Liver (tissue), 9 donors: Measurements from ENCODE around the gene DCAF4L1. TPM values are rescaled to one million over a fixed set of nuclear protein-coding genes. Genes with fewer than 3 reads are reported as not detected.

Experiments used
- DNase-seq: peaks from one replicate; pipeline ENCODE4 v3.0.0-alpha.2; 2017; ENCODE audit warnings: low spot score
- H3K27ac ChIP-seq, 2 donors: one replicate each; pipeline ENCODE4 v1.7.0; 2013; ENCODE audit warnings: inconsistent platforms in 2 of 2, low read length in 2 of 2, control low read depth in 1 of 2, low read depth in 1 of 2, mild to moderate bottlenecking in 1 of 2
- H3K27me3 ChIP-seq, 4 donors: one replicate each; pipeline versions ENCODE4 v1.6.1 to v1.7.0; 2013; ENCODE audit warnings: low read length in 3 of 4, inconsistent platforms in 1 of 4, mild to moderate bottlenecking in 1 of 4, moderate library complexity in 1 of 4; ENCODE audit not compliant: control insufficient read depth in 4 of 4, insufficient read depth in 4 of 4
- H3K36me3 ChIP-seq, 4 donors: one replicate each; pipeline versions ENCODE4 v1.6.1 to v1.7.0; 2013; ENCODE audit warnings: low read length in 3 of 4, mild to moderate bottlenecking in 3 of 4, low read depth in 1 of 4, moderate library complexity in 1 of 4; ENCODE audit not compliant: control insufficient read depth in 4 of 4, insufficient read depth in 3 of 4
- H3K4me1 ChIP-seq, 4 donors: one replicate each; pipeline versions ENCODE4 v1.6.1 to v1.7.0; 2013; ENCODE audit warnings: low read length in 3 of 4, mild to moderate bottlenecking in 3 of 4, moderate library complexity in 1 of 4; ENCODE audit not compliant: control insufficient read depth in 4 of 4, insufficient read depth in 4 of 4
- H3K4me3 ChIP-seq, 3 donors: one replicate each; pipeline versions ENCODE4 v1.6.1 to v1.7.0; 2013; ENCODE audit warnings: low read length in 3 of 3, control low read depth in 1 of 3, low read depth in 1 of 3, mild to moderate bottlenecking in 1 of 3
- H3K9ac ChIP-seq, 2 donors: one replicate each; pipeline ENCODE4 v1.7.0; 2013; ENCODE audit warnings: low read length in 2 of 2, mild to moderate bottlenecking in 2 of 2, moderate library complexity in 2 of 2, control low read depth in 1 of 2, low read depth in 1 of 2
- H3K9me3 ChIP-seq, 4 donors: one replicate each; pipeline versions ENCODE4 v1.6.1 to v1.7.0; 2013; ENCODE audit warnings: low read length in 3 of 4; ENCODE audit not compliant: control insufficient read depth in 4 of 4
- ATF3 ChIP-seq: IDR thresholded peaks from 2 replicates; pipeline ENCODE4 v1.6.1; 2016; ENCODE audit warnings: antibody characterized with exemption
- CTCF ChIP-seq: fragments of 150-350 bp; IDR thresholded peaks from 2 replicates; pipeline ENCODE4 v1.5.1; 2017; ENCODE audit warnings: improper control_type of control experiment, low read depth, low read length; ENCODE audit not compliant: missing input control
- EGR1 ChIP-seq, 2 donors: IDR thresholded peaks; 2 replicates each; pipeline ENCODE4 v1.6.1; 2016 to 2018; ENCODE audit warnings: antibody characterized with exemption in 2 of 2, low read depth in 2 of 2
- FOXA2 ChIP-seq: IDR thresholded peaks from 2 replicates; pipeline ENCODE4 v1.6.1; 2016; ENCODE audit warnings: antibody characterized with exemption
- GABPA ChIP-seq, 2 donors: IDR thresholded peaks in 1 of 2; conservative IDR thresholded peaks in 1 of 2; 2 replicates each; pipeline ENCODE4 v1.6.1; 2016; ENCODE audit warnings: antibody characterized with exemption in 2 of 2, mild to moderate bottlenecking in 1 of 2, moderate library complexity in 1 of 2
- HNF4A ChIP-seq, 2 donors: conservative IDR thresholded peaks; 2 replicates each; pipeline ENCODE4 v1.6.1; 2016; ENCODE audit warnings: antibody characterized with exemption in 2 of 2, mild to moderate bottlenecking in 2 of 2
- HNF4G ChIP-seq: IDR thresholded peaks from 2 replicates; pipeline ENCODE4 v1.6.1; 2016; ENCODE audit warnings: antibody characterized with exemption
- JUND ChIP-seq, 2 donors: IDR thresholded peaks; 2 replicates each; pipeline ENCODE4 v1.6.1; 2016; ENCODE audit warnings: antibody characterized with exemption in 2 of 2
- MAX ChIP-seq: IDR thresholded peaks from 2 replicates; pipeline ENCODE4 v1.6.1; 2016; ENCODE audit warnings: antibody characterized with exemption
- NR2F2 ChIP-seq: IDR thresholded peaks from 2 replicates; pipeline ENCODE4 v1.6.1; 2016; ENCODE audit warnings: antibody characterized with exemption
- RAD21 ChIP-seq, 2 donors: IDR thresholded peaks; 2 replicates each; pipeline ENCODE4 v1.6.1; 2016; ENCODE audit warnings: antibody characterized with exemption in 2 of 2, mild to moderate bottlenecking in 2 of 2
- REST ChIP-seq: IDR thresholded peaks from 2 replicates; pipeline ENCODE4 v1.6.1; 2016; ENCODE audit warnings: antibody characterized with exemption, mild to moderate bottlenecking
- RXRA ChIP-seq, 2 donors: IDR thresholded peaks; 2 replicates each; pipeline ENCODE4 v1.6.1; 2017 to 2018; ENCODE audit warnings: antibody characterized with exemption in 2 of 2, mild to moderate bottlenecking in 1 of 2
- SP1 ChIP-seq: IDR thresholded peaks from 2 replicates; pipeline ENCODE4 v1.6.1; 2018; ENCODE audit warnings: antibody characterized with exemption, mild to moderate bottlenecking
- TAF1 ChIP-seq: conservative IDR thresholded peaks from 2 replicates; pipeline ENCODE4 v1.6.1; 2016; ENCODE audit warnings: antibody characterized with exemption, mild to moderate bottlenecking
- YY1 ChIP-seq: IDR thresholded peaks from 2 replicates; pipeline ENCODE4 v1.6.1; 2016; ENCODE audit warnings: antibody characterized with exemption, mild to moderate bottlenecking
- ZBTB33 ChIP-seq: IDR thresholded peaks from 2 replicates; pipeline ENCODE4 v1.6.1; 2016; ENCODE audit warnings: antibody characterized with exemption
- WGBS: extraction: QIAGEN DNeasy Blood & Tissue Kit; methylation state at CpG from one replicate; pipeline ENCODE4 v1.1.7; 2013; 5-methylcytosine and 5-hydroxymethylcytosine counted together
- polyA plus RNA-seq, 2 donors: library from polyadenylated mRNA; stranded (reverse) in 1 of 2; unstranded in 1 of 2; fragments of 200-250 nt in 1 of 2; fragments of >200 nt in 1 of 2; fragmentation: Nextera tagmentation in 1 of 2; extraction: Ambion mirVana in 1 of 2; gene quantifications; one replicate each; pipeline versions ENCODE4 v1.2.1 to v1.2.3, GENCODE V29; 2013 to 2015
- total RNA-seq, 2 donors: library from RNA; depleted of rRNA; stranded (reverse); fragments of >200 nt; gene quantifications; one replicate each; pipeline ENCODE4 v1.2.3, GENCODE V29; 2014
- donor health status: healthy.
- donor health status: healthy.
- donor health status: healthy.
- donor health status: healthy.
- donor health status: healthy.

The DCAF4L1 gene
- total and polyA plus RNA-seq, 4 donors, result under 0.01 to 0.59 (median 0.06) TPM

GRCh38 chr4:41934514-41934900 lies 47.0 kb upstream of the DCAF4L1 start (continued):
- TF ChIP-seq ATF3, result no peak
- TF ChIP-seq GABPA (IDR thresholded peaks at IDR 0.05 in 1 of 2, conservative IDR thresholded peaks at IDR 0.05 in 1 of 2), result no peak
- TF ChIP-seq RAD21 (IDR thresholded peaks at IDR 0.05), result no peak
- TF ChIP-seq ZBTB33, result peak; percentile 37
- TF ChIP-seq YY1, result no peak

GRCh38 chr4:41934901-41935651 lies 46.5 kb upstream of the DCAF4L1 start, which contains the start of gene TMEM33:
TMEM33 (plus strand) TSS chr4:41935429; CDS start chr4:41935485, 56 bp downstream.
- peak within 1 kb of the TSS; percentile 93 to 97 for H3K27ac ChIP-seq
- under 1% methylated on average over 49 of the region's 49 CpGs for WGBS
- peak; percentile 78 for DNase-seq
- peaks cover 6 to 35% (median 27%) of the 10 kb centered on the region in 4 donors for H3K4me1 ChIP-seq
- H3K27me3 ChIP-seq, result no peaks in the 10 kb centered on the region
- H3K36me3 ChIP-seq, result peaks cover 0 to 3% (median 0%) of the 10 kb centered on the region in 4 donors
- TF ChIP-seq HNF4A (conservative IDR thresholded peaks at IDR 0.05) (no peak), ZBTB33 (peak; percentile 17), HNF4G (no peak), JUND (IDR thresholded peaks at IDR 0.05) (peak in 1 of 2 donors; percentile 38), SP1 (no peak), TAF1 (peak; percentile 45), NR2F2 (no peak), GABPA (IDR thresholded peaks at IDR 0.05 in 1 of 2, conservative IDR thresholded peaks at IDR 0.05 in 1 of 2) (peak; percentile 81 to 96), RXRA (IDR thresholded peaks at IDR 0.05) (peak in 1 of 2 donors; percentile 23), REST (no peak), EGR1 (IDR thresholded peaks at IDR 0.05; ENCODE audit: low read depth in 2 of 2) (peak; percentile 88 to 90), MAX (peak; percentile 90), CTCF (no peak), YY1 (peak; percentile 60), ATF3 (no peak), FOXA2 (no peak), RAD21 (IDR thresholded peaks at IDR 0.05) (no peak)
- peak within 1 kb of the TSS; percentile 79 to 85 for H3K9ac ChIP-seq
- H3K4me3 ChIP-seq, result peak within 1 kb of the TSS; percentile 82 to 94 (median 93)
- H3K9me3 ChIP-seq, result no peaks in the 10 kb centered on the region
